Embryonic facial prominence (tissue), 1 donor: Measurements from ENCODE around the gene KDM4B.
"Not testable (repeated sequence)": the region's sequence is repeated elsewhere in the genome, so short reads cannot be mapped to it uniquely, and the experiment has no call there.

Experiments
- DNase-seq: peaks from one replicate; pipeline ENCODE4 v3.0.0-alpha.2; 2016; ENCODE audit errors: extremely low spot score

KDM4B gene

DNA sequence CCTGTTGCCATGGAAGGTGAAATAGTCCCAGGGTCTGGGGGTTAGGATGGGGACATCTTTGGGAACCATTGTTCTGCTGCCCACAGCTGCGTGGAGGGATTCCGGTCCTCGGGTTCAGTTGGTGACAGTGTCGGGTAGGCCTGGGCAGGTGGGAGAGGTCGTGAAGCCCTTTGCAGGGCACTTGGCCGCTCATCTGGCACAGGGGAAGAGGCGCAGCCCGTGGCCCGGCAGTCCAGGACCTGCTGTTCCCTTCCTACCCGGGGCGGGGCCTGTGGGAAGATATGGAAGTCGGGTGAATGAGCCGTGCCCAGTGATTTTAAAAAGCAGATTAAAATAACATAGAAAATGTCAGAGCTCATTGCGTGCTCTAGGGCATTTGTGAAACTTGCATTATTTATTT, 44.8 kb downstream of the KDM4B start:
- DNase-seq = no peak

DNA sequence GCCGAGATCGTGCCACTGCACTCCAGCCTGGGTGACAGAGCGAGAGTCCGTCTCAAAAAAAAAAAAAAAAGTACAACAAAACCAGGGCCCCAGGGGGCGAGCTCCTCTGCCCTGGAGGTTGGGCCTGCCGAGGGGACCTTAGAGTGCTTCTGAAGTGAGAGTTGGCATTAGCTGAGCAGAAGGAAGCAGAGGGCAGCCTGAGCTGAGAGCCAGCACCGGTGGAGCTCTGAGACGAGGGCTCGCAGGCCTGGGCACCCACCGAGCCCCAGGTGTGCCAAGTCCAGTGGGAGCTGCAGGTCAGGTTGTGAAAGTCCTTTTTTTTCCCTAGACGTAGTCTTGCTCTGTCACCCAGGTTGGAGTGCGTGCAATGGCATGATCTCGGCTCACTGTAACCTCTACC, 46.0 kb downstream of the KDM4B start:
- no peak for DNase-seq

DNA sequence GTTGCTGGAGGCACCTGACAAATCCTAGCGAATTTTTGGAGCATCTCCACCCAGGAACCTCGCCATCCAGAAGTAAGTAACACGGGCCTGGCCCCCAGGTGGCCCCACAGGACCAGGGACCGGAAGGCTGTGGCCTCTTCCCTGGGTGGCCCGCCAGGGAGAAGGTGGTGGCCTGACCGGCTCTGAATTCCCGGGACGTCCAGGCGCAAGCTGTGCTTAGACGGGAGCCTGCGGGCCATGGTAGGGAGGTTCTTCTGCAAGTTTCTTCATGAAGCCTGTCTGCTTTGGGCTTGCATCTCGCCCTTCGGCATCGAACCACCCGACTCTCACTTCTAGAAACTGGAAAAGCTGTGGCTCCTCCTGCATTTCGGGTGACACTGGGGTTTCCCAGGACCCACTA, 47.4 kb downstream of the KDM4B start:
- no peak for DNase-seq

DNA sequence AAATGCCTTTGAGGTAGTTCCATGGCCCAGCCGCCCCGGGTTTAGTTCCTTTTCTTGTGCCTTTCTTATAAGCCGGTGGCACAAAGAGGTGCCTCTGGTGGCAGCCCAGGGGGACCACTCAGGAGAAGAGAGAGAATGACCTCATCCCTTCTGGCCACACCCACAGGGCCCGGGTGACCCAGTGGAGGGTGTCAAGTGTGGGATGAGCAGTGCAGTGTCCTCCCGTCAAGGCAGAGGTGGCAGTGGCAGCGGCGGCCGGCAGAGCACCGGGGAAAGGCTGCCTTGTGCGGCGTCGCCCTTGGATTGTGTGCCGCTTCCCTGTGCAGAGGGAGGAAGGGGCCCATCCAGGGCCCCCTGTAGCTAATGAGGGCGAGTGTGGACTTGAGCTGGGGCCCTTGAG, 47.9 kb downstream of the KDM4B start:
- no peak for DNase-seq

DNA sequence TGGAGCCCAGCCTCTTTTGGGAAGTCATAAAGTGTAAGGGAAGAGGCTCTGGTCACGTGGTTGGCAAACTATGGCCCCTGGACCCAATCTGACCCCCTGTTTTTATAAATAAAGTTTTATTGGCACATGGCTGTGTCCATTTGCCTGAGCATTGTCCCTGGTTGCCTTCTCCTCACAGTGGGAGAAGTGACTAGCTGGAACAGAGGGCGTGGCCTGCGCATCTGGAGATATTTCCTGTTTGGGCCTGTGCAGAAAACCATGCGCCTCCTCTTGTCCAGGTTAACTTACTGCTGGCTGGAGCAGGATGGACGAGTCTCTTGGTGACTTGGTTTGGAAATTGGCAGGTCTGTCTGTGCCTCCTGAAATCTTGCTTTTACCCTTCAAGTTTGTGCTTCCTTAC, 48.3 kb downstream of the KDM4B start:
- DNase-seq = no peak

DNA sequence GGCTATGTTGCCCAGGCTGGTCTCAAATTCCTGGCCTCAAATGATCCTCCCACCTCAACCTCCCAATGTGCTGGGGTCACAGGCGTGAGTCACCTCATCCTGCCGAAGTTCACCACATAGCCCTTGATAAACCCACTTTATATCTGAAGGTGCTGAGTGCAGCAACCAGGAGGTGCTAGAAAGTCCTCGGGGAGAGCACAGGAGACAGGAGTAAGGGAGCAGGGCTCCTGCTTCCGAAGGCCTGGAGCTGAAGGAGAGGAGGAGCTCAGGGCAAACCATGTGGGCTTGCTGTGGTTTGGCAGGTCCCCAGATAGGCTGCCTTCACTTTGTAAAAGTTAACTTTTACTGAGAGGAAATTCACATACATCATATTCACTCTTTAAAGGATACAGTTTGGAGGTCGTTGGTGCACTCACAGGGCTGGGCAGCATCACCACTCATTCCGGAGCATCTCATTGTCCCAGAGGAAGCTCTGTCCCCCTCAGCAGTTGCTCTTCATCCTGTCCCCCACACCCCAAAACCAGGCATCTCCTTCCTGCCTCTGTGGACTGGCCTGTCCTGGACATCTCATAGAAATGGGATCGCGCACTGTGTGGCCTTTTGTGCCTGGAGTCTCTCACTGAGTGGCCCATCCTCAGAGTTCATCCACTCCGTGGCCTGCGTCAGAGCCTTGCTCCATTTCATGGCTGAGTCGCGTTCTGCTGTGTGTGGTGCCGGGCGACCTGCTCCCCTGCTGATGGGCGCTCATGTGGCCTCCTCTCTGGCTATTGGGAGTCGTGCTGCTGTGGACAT, 49.5 kb downstream of the KDM4B start:
- no peak for DNase-seq

DNA sequence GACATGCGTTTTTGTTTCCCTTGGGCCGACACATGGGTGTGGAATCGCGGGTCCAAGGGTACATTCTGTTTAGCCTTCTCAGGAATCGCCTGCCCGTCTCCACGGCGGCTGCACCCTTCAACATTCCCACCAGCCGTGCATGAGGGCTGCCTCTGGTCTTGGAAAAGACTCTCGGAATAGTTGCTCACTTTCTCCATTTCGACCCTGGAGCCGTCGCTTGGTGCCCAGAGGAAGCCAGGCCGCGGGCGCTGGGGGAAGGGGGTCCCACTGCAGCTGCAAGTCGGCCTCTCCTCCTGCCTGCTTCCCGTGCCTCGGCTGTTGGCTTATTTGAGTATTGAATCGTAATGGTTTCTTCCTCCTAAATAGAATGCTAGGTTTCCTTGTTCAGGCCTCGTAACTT, 51.5 kb downstream of the KDM4B start:
- DNase-seq = no peak

DNA sequence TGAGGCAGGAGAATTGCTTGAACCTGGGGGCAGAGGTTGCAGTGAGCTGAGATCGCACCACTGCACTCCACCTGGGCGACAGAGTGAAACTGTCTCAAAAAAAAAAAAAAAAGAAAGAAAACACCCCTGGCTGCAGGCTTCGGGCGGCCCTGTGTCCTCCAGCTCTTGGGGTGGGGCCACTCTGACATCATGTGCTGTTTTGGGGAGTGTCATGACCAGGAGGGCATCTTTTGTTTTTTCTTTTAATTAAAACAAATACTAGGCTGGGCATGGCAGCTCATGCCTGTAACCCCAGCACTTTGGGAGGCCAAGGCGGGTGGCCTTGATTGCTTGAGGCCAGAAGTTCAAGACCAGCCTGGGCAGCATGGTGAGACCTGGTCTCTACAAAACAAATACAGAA, 52.1 kb downstream of the KDM4B start:
- DNase-seq = no peak

DNA sequence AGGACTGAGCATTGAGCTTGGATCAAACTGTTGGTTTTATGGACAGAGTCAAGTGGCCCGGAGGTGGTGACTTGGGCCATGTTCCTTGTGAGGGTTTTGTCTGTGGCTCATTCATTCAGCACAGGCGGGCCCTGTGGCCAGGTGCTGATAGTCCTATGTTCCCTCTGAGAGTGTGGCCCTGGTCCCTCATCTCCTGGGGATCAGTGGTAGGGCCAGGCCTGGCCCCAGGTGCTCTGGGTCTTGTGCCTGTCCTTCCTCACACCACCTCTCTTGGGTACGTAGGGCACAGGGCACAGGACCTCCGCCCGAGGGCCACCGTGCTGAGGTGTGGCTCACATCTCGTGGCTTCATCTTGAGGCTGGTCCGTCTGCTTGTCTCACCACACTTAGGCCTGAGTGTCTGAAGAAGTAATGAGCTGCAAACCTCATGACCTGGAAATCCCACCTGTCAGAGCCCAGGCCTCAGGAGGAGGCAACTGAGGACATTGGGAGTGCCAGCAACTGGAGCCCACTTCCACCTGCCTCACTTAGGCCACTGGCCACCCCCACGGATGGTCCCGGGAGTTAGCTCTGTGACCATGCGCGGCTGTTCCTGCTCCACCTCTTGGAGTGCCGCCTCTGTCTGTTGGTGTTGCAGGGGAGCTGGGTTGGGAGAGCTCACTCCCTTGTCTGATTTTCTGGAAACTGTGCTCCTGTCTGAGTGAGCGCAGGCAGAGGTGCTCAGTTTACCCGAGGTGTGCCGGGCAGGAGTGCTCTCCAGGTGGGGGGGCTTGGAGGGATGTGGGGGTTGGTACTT, 53.4 kb downstream of the KDM4B start:
- DNase-seq = no peak

DNA sequence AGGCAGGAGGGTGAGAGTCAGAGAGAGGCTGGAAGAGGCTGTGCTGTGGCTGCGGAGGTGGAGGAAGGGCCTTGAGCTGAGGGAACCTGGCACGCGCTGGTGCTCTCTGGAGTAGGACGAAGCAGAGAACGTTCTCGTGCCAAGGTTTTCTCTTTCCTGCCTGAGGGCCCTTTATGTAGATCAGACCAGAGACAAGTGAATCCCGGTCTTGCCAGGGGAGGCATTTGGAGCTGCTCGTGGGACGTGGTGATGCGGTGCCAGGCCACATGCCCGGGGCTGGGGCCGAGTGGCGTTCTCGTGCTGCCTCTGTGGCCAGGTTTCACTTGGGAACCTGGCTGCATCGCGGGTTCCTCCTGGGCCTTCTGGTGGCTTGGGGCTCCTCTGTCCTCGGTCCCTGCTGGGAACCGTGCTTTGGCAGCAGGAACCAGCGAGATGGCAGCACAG, 54.2 kb downstream of the KDM4B start:
- DNase-seq = no peak

DNA sequence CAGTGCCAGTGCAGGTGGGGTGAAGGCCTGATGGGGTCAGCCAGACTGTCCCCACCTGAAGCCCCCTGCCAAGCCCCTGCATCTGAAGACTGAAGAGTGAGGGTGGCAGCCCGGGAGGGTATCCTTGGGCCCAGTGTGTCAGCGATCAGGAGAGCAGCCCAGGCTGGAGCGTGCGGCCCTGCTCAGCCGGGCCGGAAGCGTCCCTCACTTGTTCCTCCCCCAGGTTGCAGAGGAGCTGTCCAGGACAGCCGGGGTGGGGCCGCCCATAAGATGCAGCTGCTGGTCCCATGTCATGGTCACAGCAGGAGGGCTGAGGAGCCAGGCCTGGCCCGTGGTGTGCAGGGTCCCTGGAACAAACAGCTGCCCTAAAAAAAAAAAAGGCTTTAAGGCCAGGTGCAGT, 55.4 kb downstream of the KDM4B start:
- no peak for DNase-seq

DNA sequence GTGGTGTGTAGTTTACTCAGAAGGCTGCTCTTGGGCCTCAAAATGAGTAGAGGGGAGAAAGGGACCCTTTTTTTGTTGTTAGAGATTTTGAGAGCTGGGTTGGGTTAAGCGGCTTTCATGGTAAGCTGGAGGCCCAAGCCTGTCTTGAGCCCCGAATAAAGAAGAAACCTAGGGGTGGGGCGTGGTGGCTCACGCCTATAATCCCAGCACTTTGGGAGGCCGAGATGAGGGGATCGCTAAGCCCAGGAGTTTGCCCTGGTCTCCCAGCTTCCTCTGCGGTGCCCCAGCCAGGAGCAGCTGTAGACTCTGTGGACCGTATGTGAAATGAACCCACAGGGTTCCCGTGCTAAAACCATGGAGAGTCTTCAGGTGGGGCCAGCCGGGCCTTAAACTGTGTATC, 56.1 kb downstream of the KDM4B start:
- DNase-seq = no peak

DNA sequence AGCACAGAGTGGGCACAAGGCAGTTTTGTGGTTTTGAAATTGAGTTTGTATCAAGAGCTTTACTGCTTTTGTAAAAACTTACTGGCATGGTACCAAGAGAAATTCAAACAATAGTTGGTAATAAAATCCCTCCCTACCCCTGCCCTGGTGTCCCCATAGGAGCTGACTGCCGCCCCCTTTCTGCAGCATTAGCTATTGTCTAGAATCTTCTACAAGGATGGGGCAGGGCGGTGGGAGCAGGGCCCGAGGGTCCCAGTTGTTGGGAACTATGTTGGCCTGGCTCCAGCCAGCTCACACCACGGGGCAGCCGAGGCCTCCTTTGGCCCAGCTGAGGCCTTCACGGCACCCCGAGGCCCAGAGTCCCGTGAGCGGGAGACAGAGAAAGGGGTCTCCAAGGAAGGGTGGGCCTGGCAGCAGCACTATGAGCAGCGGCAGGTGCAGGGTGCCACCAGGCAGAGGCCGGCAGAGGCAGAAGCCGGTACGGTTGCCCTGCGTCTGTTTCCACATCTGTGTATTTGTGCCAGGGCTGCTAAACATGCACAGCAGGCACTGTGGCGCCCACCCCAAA, 57.9 kb downstream of the KDM4B start:
- no peak for DNase-seq

DNA sequence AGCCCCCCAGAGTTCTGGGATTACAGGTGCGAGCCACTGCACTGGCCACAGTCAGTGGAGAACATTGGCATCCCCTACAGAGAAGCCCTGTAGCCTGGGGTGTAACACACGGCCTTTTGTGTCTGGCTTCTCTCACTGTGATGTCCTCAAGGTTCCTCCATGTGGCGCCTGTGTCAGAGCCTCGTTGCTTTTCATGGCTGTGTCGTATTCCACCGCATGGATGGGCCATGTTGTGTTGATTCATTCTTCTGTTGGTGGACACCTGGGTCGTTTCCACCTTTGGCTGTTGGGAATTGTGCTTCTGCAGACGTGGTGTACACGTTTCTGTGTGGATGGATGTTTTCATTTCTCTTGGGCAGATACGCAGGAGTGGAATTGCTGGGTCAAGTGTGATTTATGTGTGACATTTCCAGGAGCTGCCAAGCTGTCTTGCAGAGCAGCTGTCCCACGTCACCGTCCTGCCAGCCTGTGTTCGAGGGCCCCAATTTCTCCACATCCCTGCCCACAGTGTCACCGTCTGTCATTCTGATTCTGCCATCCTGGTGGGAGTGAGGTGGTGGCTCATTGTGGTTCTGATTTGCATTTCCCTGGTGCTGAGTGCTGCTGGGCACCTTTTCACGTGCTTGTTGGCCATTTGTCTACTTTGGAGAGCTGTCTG, 59.4 kb downstream of the KDM4B start:
- DNase-seq = no peak

DNA sequence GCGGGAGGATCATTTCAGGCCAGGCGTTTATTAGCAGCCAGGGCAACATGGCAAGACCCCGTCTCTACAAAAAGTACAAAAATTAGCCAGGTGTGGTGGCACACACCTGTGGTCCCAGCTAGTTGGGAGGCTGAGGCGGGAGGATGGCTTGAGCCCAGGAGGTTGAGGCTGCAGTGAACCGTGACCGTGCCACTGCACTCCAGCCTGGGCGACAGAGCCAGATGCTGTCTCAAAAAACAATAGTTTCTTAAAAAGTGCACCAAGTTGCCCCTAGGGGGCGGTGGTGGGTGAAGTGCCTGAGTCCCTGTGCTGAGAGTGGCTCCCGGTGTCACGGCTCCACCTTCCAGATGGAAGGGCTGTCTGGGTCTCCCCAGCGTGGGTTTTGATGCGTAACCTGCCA, 60.7 kb downstream of the KDM4B start:
- DNase-seq = not testable (repeated sequence)

DNA sequence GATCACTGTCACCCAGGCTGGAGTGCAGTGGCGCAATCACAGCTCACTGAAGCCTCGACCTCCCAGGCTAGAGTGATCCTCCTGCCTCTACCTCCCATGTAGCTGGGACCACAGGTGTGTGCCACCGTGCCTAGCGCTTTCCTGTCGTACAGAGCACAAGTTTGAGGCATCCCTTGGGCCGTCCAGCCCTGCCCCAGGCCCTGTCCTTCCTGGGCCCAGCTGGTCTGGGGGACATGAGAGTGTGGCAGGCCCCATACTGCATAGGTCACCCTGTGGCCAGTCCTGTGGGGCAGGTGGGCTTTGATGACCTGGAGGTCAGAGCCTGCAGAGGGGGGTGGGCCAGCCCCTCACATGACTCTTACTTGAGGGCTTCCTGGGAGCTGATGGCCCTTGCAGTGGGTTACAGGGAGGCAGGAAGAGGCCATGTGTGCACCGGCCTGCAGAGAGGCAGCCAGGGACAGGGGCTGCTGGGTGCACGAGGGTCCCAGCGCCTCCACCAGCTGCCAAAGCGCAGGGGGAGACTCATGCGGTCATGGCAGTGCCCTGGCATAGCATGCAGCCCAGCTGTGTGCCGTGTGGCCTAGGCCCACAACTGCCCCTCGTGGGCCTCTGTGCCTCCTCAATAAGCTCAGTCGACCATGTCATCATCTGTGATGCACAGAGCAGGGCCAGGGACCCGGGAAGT, 61.4 kb downstream of the KDM4B start:
- DNase-seq = no peak

DNA sequence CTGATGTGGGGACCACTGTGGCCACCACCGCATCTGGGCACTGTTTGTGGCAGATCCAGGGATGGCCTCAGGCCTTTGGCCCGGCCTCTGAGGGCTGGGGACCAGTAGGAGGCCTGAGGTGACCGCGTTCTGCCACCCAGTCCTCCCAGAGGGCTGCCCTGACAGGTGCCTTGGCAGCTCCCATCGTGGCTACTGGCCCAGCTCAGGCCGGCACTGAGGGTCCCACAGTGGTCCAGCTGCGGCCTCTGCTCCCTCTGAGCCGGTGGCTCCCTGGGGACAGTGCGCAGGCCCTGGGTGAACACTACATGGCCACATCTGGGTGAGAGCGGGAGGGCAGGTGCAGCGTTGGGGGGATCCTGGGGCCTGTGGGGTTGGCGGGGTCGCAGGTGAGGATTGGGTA, 61.9 kb downstream of the KDM4B start:
- DNase-seq = no peak

DNA sequence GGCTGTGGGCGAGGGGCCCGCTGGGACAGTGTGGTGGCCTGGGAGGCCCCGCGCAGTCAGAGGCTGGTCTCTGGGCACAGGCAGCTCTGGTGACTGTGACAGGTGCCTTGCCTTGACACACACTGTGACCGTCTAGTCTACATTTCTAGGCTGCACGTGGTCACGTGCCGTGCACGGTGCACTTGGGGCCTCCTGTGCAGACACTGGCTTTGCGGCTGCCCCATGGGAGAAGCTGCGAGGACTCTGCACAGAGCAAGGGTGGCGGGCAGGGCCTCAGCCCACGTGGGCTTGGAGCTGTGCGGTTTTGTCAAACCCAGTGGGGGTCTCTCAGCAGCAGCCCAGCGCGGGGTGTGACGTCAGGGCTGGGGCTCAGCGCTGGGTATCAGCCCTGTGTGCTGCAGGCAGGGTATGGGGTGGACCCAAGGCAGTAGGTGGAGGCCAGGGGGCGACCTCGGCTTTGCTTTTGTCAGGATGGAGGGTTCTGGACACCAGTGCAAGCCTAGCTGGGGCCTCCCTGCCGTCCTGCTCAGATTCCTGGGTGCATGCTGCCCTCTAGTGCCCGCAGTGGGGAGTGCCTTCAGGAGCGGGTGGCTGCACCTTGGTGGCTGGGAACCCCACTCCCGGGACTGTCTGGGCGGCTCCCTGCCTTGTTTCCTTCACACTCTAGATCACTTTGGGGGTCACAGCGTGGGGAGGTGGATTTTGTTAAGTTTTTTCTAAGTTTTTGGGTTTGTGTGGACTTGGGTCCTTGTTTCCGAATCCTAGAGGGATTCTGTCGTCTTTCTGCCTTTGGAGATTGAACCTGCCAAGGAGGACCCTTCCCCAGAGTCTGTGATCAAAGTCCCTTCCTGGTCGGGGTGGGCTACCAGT, 62.6 kb downstream of the KDM4B start:
- DNase-seq = peak; percentile 64

DNA sequence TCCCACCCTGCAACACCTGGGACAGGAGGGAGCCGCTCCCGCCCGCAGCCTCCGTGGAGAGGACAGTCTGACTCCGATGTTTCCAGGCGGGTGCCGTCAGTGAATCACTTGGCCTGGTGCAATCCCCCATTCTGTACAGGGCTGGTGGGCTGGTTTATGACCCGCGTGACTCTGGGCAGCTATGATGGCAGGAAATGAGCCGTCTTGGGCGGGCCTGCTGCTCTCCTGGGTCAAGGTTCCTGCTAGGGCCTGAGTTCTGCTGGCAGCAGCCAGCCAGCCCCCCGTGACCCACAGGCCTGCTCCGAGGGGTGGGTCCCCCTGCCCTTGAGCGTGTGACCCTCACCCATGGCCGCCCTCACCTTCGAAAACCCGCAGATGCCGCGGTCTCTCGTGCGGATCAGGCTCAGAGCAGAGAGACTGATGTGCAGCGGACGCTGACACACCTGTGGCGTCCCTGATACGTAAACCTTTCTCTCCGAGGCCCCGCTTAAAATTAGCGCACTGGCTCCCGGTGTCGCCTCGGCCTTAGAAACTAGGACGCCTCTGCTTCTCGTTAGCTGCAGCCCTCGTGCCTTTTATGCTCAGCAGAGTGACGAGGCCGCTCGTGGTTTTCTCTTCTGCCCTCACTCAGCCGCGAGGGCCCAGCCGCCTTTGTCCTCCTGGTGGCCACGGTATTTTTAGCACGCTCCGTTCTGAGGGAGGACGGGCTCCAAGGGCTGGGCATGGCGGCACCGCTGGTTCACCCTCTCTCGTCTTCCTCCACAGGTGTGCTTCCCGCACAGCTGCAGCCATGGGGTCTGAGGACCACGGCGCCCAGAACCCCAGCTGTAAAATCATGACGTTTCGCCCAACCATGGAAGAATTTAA, 63.4 kb downstream of the KDM4B start:
- no peak for DNase-seq
